Chondrocyte (in vitro differentiated cells): ENCODE data around the gene CNOT4. TPM values are rescaled to one million over a fixed set of nuclear protein-coding genes. Genes with fewer than 3 reads are reported as not detected.
A peak's percentile ranks its signal among the peaks of the same experiment; 100 is the strongest.

ENCODE experiments used
- DNase-seq: peaks from one replicate; pipeline ENCODE4 v3.0.0; 2021; ENCODE audit warnings: mixed read lengths, low spot score
- H3K27ac Mint-ChIP-seq: one replicate; pipeline ENCODE4 v1.8.0; 2021; ENCODE audit warnings: mild to moderate bottlenecking, moderate library complexity, mixed read lengths; ENCODE audit not compliant: unreplicated experiment
- H3K27me3 Mint-ChIP-seq: 2 replicates; pipeline ENCODE4 v1.8.0; 2021; ENCODE audit warnings: low read depth, mixed read lengths
- H3K36me3 Mint-ChIP-seq: 2 replicates; pipeline ENCODE4 v1.8.0; 2021; ENCODE audit warnings: low read depth, mixed read lengths
- H3K4me1 Mint-ChIP-seq: 2 replicates; pipeline ENCODE4 v1.8.0; 2021; ENCODE audit warnings: low read depth, mild to moderate bottlenecking, mixed read lengths
- H3K4me3 Mint-ChIP-seq: one replicate; pipeline ENCODE4 v1.8.0; 2021; ENCODE audit warnings: mild to moderate bottlenecking, moderate library complexity, mixed read lengths; ENCODE audit not compliant: unreplicated experiment
- H3K9me3 Mint-ChIP-seq: 2 replicates; pipeline ENCODE4 v1.8.0; 2021; ENCODE audit warnings: low read depth, mixed read lengths
- total RNA-seq: library from RNA; stranded (reverse); gene quantifications from 3 replicates; pipeline ENCODE4 v1.2.1, GENCODE V29; 2021
- TF ChIP-seq, protein P1 (sequence below): fragments of 200-600 bp; sonication (generic); IDR thresholded peaks from 2 replicates; pipeline ENCODE4 v1.5.0; 2021; ENCODE audit warnings: antibody characterized with exemption, mild to moderate bottlenecking, moderate library complexity

Gene CNOT4
- total RNA-seq, 1 donor from 2014 or later, result 17.8 TPM

DNA sequence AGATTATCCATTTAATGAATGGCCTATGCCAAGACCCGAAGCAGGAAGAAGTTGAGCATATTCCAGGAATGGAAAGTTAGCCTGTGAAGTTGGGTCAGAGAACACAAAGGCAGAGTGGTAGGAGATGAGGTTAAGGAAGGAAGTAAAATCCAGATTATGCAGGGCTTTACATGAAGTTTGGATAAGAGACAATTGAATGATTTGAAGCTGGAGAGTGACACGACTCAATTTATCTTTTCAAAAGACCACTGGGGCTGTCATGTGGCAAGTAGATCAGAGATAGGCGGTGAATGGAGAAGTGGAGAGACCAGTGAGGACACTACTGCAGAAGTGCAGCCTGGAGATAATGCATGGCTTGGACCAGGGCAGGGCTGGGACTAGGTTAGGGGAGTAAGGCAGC lies 7.2 kb upstream of the CNOT4 start:
- no peaks in the 10 kb centered on the region for H3K4me1 Mint-ChIP-seq
- DNase-seq, result no peak
- H3K4me3 Mint-ChIP-seq, result no peak overlapping the region
- H3K27ac Mint-ChIP-seq, result no peak overlapping the region
- TF ChIP-seq, protein P1, sequence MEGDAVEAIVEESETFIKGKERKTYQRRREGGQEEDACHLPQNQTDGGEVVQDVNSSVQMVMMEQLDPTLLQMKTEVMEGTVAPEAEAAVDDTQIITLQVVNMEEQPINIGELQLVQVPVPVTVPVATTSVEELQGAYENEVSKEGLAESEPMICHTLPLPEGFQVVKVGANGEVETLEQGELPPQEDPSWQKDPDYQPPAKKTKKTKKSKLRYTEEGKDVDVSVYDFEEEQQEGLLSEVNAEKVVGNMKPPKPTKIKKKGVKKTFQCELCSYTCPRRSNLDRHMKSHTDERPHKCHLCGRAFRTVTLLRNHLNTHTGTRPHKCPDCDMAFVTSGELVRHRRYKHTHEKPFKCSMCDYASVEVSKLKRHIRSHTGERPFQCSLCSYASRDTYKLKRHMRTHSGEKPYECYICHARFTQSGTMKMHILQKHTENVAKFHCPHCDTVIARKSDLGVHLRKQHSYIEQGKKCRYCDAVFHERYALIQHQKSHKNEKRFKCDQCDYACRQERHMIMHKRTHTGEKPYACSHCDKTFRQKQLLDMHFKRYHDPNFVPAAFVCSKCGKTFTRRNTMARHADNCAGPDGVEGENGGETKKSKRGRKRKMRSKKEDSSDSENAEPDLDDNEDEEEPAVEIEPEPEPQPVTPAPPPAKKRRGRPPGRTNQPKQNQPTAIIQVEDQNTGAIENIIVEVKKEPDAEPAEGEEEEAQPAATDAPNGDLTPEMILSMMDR, result no peak
- no peaks in the 10 kb centered on the region for H3K9me3 Mint-ChIP-seq
- no peaks in the 10 kb centered on the region for H3K36me3 Mint-ChIP-seq
- no peaks in the 10 kb centered on the region for H3K27me3 Mint-ChIP-seq

DNA sequence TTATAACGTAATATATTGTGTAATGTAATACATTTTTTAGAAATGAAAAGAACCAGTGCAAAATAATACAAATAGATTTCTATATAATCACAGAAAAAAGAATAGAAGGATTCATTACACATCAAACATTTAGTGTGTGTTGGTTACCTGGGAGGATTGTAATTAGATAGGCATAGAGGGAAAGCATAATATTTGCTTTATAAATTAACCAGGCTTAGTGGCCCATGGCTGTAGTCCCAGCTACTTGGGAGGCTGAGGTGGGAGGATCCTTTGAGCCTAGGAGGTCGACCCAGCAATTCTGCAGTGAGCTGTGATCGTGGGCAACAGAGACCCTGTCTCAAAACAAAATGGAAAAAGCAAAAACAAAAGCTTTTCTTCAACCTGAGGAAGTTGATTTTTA lies 5.0 kb upstream of the CNOT4 start:
- Mint-ChIP-seq H3K4me1 (no peaks in the 10 kb centered on the region), H3K27ac (no peak overlapping the region), H3K36me3 (no peaks in the 10 kb centered on the region), H3K4me3 (no peak overlapping the region), H3K9me3 (no peaks in the 10 kb centered on the region), H3K27me3 (no peaks in the 10 kb centered on the region)
- DNase-seq, result no peak
- TF ChIP-seq, protein P1, result no peak

DNA sequence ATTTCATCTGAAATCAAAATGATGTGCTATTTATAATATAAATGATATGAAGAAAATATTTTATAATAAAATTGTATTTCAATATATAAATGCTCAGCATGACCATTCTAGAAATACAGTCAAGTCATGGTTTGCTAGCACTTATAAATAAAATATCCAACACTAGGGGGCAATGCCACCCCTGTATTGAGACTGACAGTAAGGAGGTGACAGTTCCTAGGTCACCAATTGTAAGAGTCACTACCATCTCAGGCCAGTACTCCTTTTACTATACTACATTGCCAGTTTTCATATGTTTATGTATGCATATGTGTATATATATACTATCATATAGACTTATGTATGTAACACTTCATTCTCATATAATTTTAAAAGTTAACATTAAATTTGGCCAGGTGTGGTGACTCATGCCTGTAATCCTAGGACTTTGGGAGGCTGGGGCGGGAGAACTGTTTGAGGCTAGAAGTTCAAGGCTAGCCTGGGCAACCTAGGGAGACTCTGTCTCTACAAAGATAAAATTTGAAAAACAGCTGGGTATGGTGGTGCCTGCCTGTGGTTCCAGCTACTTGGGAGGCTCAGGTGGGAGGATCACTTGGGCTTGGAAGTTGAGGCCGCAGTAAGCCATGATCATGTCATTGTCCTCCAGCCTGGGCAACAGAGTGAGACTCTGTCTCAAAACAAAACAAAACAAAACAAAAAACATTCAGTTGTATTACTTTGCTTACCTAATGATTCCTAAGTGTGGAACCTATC lies 2.4 kb upstream of the CNOT4 start:
- H3K4me3 Mint-ChIP-seq, result no peak overlapping the region
- H3K27ac Mint-ChIP-seq, result no peak overlapping the region
- no peaks in the 10 kb centered on the region for H3K4me1 Mint-ChIP-seq
- H3K9me3 Mint-ChIP-seq, result no peaks in the 10 kb centered on the region
- H3K36me3 Mint-ChIP-seq, result no peaks in the 10 kb centered on the region
- TF ChIP-seq, protein P1, result peak; percentile 80
- no peak for DNase-seq
- H3K27me3 Mint-ChIP-seq, result no peaks in the 10 kb centered on the region

DNA sequence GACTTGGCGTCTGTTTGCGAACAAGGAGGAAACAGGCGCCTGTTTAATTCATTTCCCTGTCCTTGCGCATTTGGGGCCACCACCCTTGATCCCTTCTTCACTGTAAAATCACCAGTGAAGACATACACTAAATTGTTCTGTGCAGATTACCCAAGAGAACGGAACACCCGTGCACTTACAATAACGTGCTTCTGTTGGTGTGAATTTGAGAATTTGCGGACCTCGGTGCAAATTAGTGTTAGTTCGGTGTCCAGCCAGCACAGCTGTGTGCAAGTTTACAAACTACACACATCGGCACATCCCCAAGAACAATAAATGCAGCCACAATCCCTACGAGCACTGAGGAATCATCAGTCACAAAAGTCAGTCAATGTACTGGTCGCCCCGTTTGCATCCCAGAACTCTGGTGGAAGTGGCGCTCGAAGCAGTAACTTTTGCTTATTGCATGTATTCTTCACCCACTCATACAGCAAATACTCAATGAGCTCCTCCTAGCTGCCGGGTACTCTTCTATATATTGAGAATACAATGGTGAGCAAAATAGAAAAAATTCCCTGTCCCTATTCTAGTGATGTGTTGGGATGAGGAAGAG lies 786 bp upstream of the CNOT4 start:
- Mint-ChIP-seq H3K4me1 (peaks cover 2% of the 10 kb centered on the region), H3K27me3 (no peaks in the 10 kb centered on the region), H3K9me3 (no peaks in the 10 kb centered on the region), H3K27ac (no peak overlapping the region), H3K36me3 (no peaks in the 10 kb centered on the region), H3K4me3 (no peak overlapping the region)
- no peak for DNase-seq
- TF ChIP-seq, protein P1, result peak; percentile 67

DNA sequence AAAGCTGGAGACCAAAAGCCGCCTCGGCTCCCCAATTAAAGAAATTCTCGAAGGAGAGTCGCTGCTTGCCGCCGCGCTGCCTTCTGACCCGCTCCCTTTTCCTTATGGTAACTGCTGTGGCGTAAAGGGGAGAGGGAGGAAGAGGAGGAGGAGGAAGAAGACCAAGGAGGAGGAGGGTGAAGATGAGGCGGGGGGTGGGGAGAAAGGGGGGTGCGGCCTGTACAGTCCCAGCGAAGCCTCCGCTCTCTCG lies 388 bp downstream of the CNOT4 start:
- no peak for DNase-seq
- Mint-ChIP-seq H3K27ac (no peak overlapping the region), H3K27me3 (no peaks in the 10 kb centered on the region), H3K4me1 (peaks cover 2% of the 10 kb centered on the region), H3K9me3 (no peaks in the 10 kb centered on the region), H3K36me3 (no peaks in the 10 kb centered on the region), H3K4me3 (no peak overlapping the region)
- TF ChIP-seq, protein P1, result no peak
